Transverse colon (tissue), 4 donors: ENCODE measurements around the gene RPS19BP1. TPM values are rescaled to one million over a fixed set of nuclear protein-coding genes. Genes with fewer than 3 reads are reported as not detected.

Source experiments
- DNase-seq: peaks from one replicate; pipeline ENCODE4 v3.0.0-alpha.2; 2019
- H3K27ac ChIP-seq, 4 donors: fragments of 200-600 bp; sonication (generic); 2 replicates each; pipeline ENCODE4 v1.5.1; 2016 to 2018; ENCODE audit warnings: inconsistent platforms in 4 of 4
- H3K27me3 ChIP-seq: fragments of 200-600 bp; sonication (generic); 2 replicates; pipeline ENCODE4 v1.5.1; 2017; ENCODE audit warnings: inconsistent platforms
- H3K36me3 ChIP-seq, 4 donors: fragments of 200-600 bp; sonication (generic); 2 replicates each; pipeline ENCODE4 v1.5.1; 2017 to 2019; ENCODE audit warnings: inconsistent platforms in 4 of 4
- H3K4me1 ChIP-seq, 4 donors: fragments of 200-600 bp; sonication (generic); 2 replicates each; pipeline ENCODE4 v1.5.1; 2017 to 2020; ENCODE audit warnings: inconsistent platforms in 4 of 4
- H3K4me3 ChIP-seq, 4 donors: fragments of 200-600 bp; sonication (generic); 1 replicate in 1 of 4; 2 replicates in 3 of 4; pipeline versions ENCODE4 v1.5.1 to v1.6.1; 2017 to 2019; ENCODE audit warnings: inconsistent platforms in 4 of 4
- H3K9me3 ChIP-seq, 2 donors: fragments of 200-600 bp; sonication (generic); 2 replicates each; pipeline ENCODE4 v1.5.1; 2017 to 2019; ENCODE audit warnings: inconsistent platforms in 2 of 2
- EP300 ChIP-seq: sonication (generic); formaldehyde crosslinking; IDR thresholded peaks from one replicate; pipeline ENCODE4 v1.6.1; 2017; ENCODE audit warnings: antibody characterized with exemption, low read depth
- POLR2A ChIP-seq: fragments of 450-650 bp; IDR thresholded peaks from one replicate; pipeline ENCODE4 v1.6.1; 2016; ENCODE audit warnings: antibody characterized with exemption, mild to moderate bottlenecking, moderate library complexity
- POLR2AphosphoS5 ChIP-seq, 3 donors: sonication (generic); formaldehyde crosslinking; IDR thresholded peaks; one replicate each; pipeline ENCODE4 v1.6.1; 2016; ENCODE audit warnings: antibody characterized with exemption in 3 of 3
- WGBS, 2 donors: methylation state at CpG; one replicate each; pipeline ENCODE4 v1.1.5; 2018; ENCODE audit warnings: low coverage in 1 of 2; 5-methylcytosine and 5-hydroxymethylcytosine counted together
- in situ Hi-C, 4 donors: fragments of 200-750 bp; cut with MboI; loops; one replicate each; pipeline versions ENCODE4 v1.15.0 to v1.15.1; 2017; ENCODE audit warnings: low sequenced_read_pairs in 3 of 4, low pct_ligation_motif_present in 1 of 4, low pct_unique_long_range_greater_than_20kb in 1 of 4
- intact Hi-C: fragments of 100-400 bp; cut with DNase I; formaldehyde crosslinking; loops from one replicate; pipeline ENCODE4 v1.15.1; 2023; ENCODE audit warnings: low total_unique reads
- total RNA-seq, 4 donors: library from RNA; depleted of rRNA; stranded (reverse); fragments of >200 nt; gene quantifications; one replicate each; pipeline ENCODE4 v1.1.0, GENCODE V29; 2016
- TF ChIP-seq, protein P1 (sequence below), 5 experiments: fragments of 200-600 bp in 3 of 5; fragments of 450-650 bp in 2 of 5; sonication (generic) in 3 of 5; IDR thresholded peaks; 1 replicate in 2 of 5; 2 replicates in 3 of 5; pipeline ENCODE4 v1.5.1; 2016 to 2017; ENCODE audit warnings: antibody characterized with exemption in 5 of 5, inconsistent platforms in 3 of 5, mild to moderate bottlenecking in 2 of 5, moderate library complexity in 1 of 5

Gene RPS19BP1
- total RNA-seq, 4 donors from 2014 or later, result 20.5 to 153 (median 97.8) TPM

DNA sequence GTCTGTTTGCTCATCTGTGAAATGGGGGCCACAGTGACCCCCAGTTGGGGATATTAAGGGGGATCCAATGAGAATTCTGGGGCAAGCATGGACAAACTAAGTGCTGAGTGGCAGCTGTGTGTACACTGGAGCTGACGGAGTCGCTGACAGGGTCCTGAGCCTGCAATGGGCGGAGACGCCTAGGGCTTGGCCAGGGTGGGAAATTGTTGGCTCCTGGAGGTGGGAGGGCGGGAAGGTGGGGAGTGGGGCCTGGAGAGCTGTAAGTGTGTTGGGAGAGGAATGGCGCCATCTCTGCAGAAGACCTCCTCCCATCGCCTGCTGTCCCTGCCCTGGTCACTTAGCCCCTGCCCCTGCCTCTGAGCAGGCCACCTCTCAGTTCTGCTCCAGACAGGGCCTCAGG lies 45.4 kb upstream of the RPS19BP1 start:
- intact Hi-C loops, result no loop called here

DNA sequence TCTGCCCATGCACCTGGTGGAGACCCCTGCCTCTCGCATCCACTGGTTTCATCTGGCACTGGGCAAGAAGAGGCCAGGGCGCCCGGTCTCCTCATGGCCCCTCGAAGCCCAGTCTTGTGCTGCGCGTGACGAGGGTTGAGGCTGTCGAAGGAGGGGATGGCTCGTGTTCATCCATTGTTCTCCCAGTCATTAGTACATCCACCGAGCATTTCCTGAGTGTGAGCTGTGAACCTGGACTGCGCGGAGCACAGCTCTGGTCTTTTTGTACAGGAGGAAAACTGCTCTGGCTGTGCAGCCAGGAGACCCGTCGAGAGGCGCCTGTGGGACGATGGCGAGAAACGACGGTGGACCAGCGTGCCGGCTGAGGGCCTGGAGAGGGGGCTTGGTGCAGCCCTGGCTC lies 44.8 kb upstream of the RPS19BP1 start:
- Histone ChIP-seq H3K27me3 (peaks cover 6% of the 10 kb centered on the region), H3K4me3 (no peak overlapping the region), H3K36me3 (no peaks in the 10 kb centered on the region), H3K4me1 (no peaks in the 10 kb centered on the region), H3K9me3 (no peaks in the 10 kb centered on the region), H3K27ac (no peak overlapping the region)
- TF ChIP-seq POLR2AphosphoS5 (IDR thresholded peaks at IDR 0.05), result no peak
- TF ChIP-seq, protein P1, sequence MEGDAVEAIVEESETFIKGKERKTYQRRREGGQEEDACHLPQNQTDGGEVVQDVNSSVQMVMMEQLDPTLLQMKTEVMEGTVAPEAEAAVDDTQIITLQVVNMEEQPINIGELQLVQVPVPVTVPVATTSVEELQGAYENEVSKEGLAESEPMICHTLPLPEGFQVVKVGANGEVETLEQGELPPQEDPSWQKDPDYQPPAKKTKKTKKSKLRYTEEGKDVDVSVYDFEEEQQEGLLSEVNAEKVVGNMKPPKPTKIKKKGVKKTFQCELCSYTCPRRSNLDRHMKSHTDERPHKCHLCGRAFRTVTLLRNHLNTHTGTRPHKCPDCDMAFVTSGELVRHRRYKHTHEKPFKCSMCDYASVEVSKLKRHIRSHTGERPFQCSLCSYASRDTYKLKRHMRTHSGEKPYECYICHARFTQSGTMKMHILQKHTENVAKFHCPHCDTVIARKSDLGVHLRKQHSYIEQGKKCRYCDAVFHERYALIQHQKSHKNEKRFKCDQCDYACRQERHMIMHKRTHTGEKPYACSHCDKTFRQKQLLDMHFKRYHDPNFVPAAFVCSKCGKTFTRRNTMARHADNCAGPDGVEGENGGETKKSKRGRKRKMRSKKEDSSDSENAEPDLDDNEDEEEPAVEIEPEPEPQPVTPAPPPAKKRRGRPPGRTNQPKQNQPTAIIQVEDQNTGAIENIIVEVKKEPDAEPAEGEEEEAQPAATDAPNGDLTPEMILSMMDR (IDR thresholded peaks at IDR 0.05), result no peak
- no peak for TF ChIP-seq POLR2A
- no peak for TF ChIP-seq EP300
- 85% methylated on average over 21 of the region's 21 CpGs; no CpG with 5 or more reads in 1 of the 2 donors for WGBS, 2 donors
- in situ Hi-C loops (no loop called here), intact Hi-C loops (no loop called here)
- DNase-seq, result no peak

More for the DNA sequence above, 45.4 kb upstream of the RPS19BP1 start:
- no peaks in the 10 kb centered on the region for H3K36me3 ChIP-seq
- H3K4me1 ChIP-seq, result no peaks in the 10 kb centered on the region
- TF ChIP-seq POLR2A, result no peak
- TF ChIP-seq, protein P1 (IDR thresholded peaks at IDR 0.05), result no peak
- TF ChIP-seq POLR2AphosphoS5 (IDR thresholded peaks at IDR 0.05), result no peak
- TF ChIP-seq EP300, result no peak
- no peak for DNase-seq
- in situ Hi-C loops, result no loop called here
- WGBS, 2 donors, result 85% methylated on average over 7 of the region's 7 CpGs; no CpG with 5 or more reads in 1 of the 2 donors
- H3K27me3 ChIP-seq, result peaks cover 6% of the 10 kb centered on the region
- H3K9me3 ChIP-seq, result no peaks in the 10 kb centered on the region
- H3K27ac ChIP-seq, result no peak overlapping the region
- no peak overlapping the region for H3K4me3 ChIP-seq

DNA sequence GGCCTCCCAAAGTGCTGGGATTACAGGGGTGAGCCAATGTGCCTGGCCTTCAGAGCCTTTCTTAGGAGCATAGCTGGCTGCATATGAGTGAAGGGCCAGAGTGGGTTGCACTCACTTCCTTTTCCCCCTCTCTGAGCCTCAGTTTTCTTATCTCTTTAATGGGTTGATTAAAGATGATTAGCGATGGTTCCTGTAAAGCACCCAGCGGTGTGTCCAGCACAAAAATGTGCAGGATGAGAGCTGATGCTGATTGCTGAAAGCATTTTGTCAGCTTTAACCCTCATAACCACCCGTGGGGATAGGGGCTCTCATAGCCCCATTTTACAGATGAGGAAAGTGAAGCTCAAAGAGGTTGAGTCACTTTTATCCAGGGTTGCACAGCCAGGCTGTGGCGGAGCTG lies 43.5 kb upstream of the RPS19BP1 start:
- in situ Hi-C loops (no loop called here), intact Hi-C loops (no loop called here)
- H3K36me3 ChIP-seq, result no peaks in the 10 kb centered on the region
- TF ChIP-seq POLR2AphosphoS5 (IDR thresholded peaks at IDR 0.05), result no peak
- no peak for TF ChIP-seq EP300
- TF ChIP-seq, protein P1 (IDR thresholded peaks at IDR 0.05), result no peak
- TF ChIP-seq POLR2A, result no peak
- H3K9me3 ChIP-seq, result no peaks in the 10 kb centered on the region
- 74% methylated on average over 4 of the region's 4 CpGs; no CpG with 5 or more reads in 1 of the 2 donors for WGBS, 2 donors
- H3K4me1 ChIP-seq, result no peaks in the 10 kb centered on the region
- no peak overlapping the region for H3K27ac ChIP-seq
- DNase-seq, result no peak
- peaks cover 6% of the 10 kb centered on the region for H3K27me3 ChIP-seq
- H3K4me3 ChIP-seq, result no peak overlapping the region

DNA sequence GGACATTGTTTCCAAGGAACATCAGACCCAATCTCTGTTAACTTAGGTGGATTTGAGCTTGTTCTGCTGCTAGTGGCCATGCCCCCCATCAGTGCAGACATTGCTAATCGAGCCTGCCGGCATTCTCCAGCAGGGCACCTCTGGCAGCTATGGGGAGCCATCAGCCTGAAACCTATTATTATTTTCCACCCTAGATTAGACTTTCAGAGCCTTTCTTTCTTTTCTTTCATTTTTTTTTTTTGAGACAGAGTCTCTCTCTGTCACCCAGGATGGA lies 42.9 kb upstream of the RPS19BP1 start:
- DNase-seq, result no peak
- no peak overlapping the region for H3K27ac ChIP-seq
- intact Hi-C loops, result no loop called here
- TF ChIP-seq POLR2A (no peak), POLR2AphosphoS5 (IDR thresholded peaks at IDR 0.05) (no peak), EP300 (no peak)
- TF ChIP-seq, protein P1 (IDR thresholded peaks at IDR 0.05), result no peak
- no peaks in the 10 kb centered on the region for H3K36me3 ChIP-seq
- no peaks in the 10 kb centered on the region for H3K9me3 ChIP-seq
- no peak overlapping the region for H3K4me3 ChIP-seq
- WGBS, 2 donors, result 75 to 88% methylated on average over 2 of the region's 2 CpGs
- H3K4me1 ChIP-seq, result no peaks in the 10 kb centered on the region
- in situ Hi-C loops, result no loop called here
- peaks cover 6% of the 10 kb centered on the region for H3K27me3 ChIP-seq
